ENCODE data around the gene PSTK. TPM values are rescaled to one million over a fixed set of nuclear protein-coding genes. Genes with fewer than 3 reads are reported as not detected.

PSTK gene
- total and polyA plus RNA-seq, 2 of the 13 experiments (the other 11 are each of a cell fraction or from before 2014, with no cell fraction given), result 8.2 to 9.3 TPM

- TF ChIP-seq, protein P1, sequence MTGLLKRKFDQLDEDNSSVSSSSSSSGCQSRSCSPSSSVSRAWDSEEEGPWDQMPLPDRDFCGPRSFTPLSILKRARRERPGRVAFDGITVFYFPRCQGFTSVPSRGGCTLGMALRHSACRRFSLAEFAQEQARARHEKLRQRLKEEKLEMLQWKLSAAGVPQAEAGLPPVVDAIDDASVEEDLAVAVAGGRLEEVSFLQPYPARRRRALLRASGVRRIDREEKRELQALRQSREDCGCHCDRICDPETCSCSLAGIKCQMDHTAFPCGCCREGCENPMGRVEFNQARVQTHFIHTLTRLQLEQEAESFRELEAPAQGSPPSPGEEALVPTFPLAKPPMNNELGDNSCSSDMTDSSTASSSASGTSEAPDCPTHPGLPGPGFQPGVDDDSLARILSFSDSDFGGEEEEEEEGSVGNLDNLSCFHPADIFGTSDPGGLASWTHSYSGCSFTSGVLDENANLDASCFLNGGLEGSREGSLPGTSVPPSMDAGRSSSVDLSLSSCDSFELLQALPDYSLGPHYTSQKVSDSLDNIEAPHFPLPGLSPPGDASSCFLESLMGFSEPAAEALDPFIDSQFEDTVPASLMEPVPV (CRISPR knock-in tag; IDR thresholded peaks at IDR 0.05), result no peak
- TF ChIP-seq ZNF34 (CRISPR knock-in tag; IDR thresholded peaks at IDR 0.05; ENCODE audit: borderline replicate concordance), result no peak
- no peak for TF ChIP-seq CCDC6 (CRISPR knock-in tag; IDR thresholded peaks at IDR 0.05)
- TF ChIP-seq ZNF24 (IDR thresholded peaks at IDR 0.05), result no peak
- peak; percentile 28; the same call in 1 of the 2 replicates for TF ChIP-seq ZSCAN29 (CRISPR knock-in tag; conservative IDR thresholded peaks at IDR 0.05)
- peak; percentile 70; the same call in 1 of the 2 replicates for TF ChIP-seq SPEN (CRISPR knock-in tag; IDR thresholded peaks at IDR 0.05; ENCODE audit: low read depth)
- TF ChIP-seq RERE (CRISPR knock-in tag; IDR thresholded peaks at IDR 0.05; ENCODE audit: low read depth), result no peak
- no peak for TF ChIP-seq HNRNPL (IDR thresholded peaks at IDR 0.05; ENCODE audit: low read depth, low read length)
- TF ChIP-seq PHF5A (CRISPR knock-in tag; IDR thresholded peaks at IDR 0.05; ENCODE audit: low read depth, unreplicated experiment), result no peak
- TF ChIP-seq, protein P2, sequence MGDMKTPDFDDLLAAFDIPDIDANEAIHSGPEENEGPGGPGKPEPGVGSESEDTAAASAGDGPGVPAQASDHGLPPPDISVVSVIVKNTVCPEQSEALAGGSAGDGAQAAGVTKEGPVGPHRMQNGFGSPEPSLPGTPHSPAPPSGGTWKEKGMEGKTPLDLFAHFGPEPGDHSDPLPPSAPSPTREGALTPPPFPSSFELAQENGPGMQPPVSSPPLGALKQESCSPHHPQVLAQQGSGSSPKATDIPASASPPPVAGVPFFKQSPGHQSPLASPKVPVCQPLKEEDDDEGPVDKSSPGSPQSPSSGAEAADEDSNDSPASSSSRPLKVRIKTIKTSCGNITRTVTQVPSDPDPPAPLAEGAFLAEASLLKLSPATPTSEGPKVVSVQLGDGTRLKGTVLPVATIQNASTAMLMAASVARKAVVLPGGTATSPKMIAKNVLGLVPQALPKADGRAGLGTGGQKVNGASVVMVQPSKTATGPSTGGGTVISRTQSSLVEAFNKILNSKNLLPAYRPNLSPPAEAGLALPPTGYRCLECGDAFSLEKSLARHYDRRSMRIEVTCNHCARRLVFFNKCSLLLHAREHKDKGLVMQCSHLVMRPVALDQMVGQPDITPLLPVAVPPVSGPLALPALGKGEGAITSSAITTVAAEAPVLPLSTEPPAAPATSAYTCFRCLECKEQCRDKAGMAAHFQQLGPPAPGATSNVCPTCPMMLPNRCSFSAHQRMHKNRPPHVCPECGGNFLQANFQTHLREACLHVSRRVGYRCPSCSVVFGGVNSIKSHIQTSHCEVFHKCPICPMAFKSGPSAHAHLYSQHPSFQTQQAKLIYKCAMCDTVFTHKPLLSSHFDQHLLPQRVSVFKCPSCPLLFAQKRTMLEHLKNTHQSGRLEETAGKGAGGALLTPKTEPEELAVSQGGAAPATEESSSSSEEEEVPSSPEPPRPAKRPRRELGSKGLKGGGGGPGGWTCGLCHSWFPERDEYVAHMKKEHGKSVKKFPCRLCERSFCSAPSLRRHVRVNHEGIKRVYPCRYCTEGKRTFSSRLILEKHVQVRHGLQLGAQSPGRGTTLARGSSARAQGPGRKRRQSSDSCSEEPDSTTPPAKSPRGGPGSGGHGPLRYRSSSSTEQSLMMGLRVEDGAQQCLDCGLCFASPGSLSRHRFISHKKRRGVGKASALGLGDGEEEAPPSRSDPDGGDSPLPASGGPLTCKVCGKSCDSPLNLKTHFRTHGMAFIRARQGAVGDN (CRISPR knock-in tag; IDR thresholded peaks at IDR 0.05), result peak; percentile 78
- TF ChIP-seq HNRNPUL1 (IDR thresholded peaks at IDR 0.05; ENCODE audit: low read depth, low read length), result no peak
- TF ChIP-seq ZBTB7A (CRISPR knock-in tag; IDR thresholded peaks at IDR 0.05), result peak; percentile 66; the same call in 1 of the 2 replicates
- peak; percentile 88; the same call in 1 of the 2 replicates for TF ChIP-seq FOXO1 (CRISPR knock-in tag; IDR thresholded peaks at IDR 0.05)
- peak; percentile 37; the same call in 1 of the 2 replicates for TF ChIP-seq ARNTL (CRISPR knock-in tag; IDR thresholded peaks at IDR 0.05)
- no peak for TF ChIP-seq NFKB2 (CRISPR knock-in tag; IDR thresholded peaks at IDR 0.05; ENCODE audit: borderline replicate concordance)
- TF ChIP-seq CREB1 (IDR thresholded peaks at IDR 0.05), result no peak
- TF ChIP-seq CREB1 (CRISPR knock-in tag; IDR thresholded peaks at IDR 0.05), result 0 out of 2 replicates have a peak, but pooled peaks have one; percentile 38
Measured at GRCh38 chr10:123035467-123036086, 55.4 kb downstream of the PSTK start (continued).
